ENCODE data around the gene KRT73. TPM values are rescaled to one million over a fixed set of nuclear protein-coding genes. Genes with fewer than 3 reads are reported as not detected.

KRT73 gene
- polyA plus RNA-seq, 2 donors = not detected

GRCh38 chr12:52629281-52630007 is 11.1 kb upstream of the KRT73 start:
- Histone ChIP-seq H3K4me3 (ENCODE audit: low read depth in 1 of 2, low read length in 2 of 2) (no peak overlapping the region), H3K27me3 (ENCODE audit: control insufficient read depth in 1 of 2, insufficient read depth in 2 of 2, low read length in 2 of 2) (no peaks in the 10 kb centered on the region), H3K36me3 (ENCODE audit: control insufficient read depth in 2 of 2, insufficient read depth in 2 of 2, low read length in 1 of 2) (no peaks in the 10 kb centered on the region), H3K4me1 (ENCODE audit: control insufficient read depth in 2 of 2, insufficient read depth in 2 of 2, low read length in 1 of 2) (peaks cover 0 to 5% of the 10 kb centered on the region in 2 donors), H3K9me3 (ENCODE audit: control insufficient read depth in 2 of 2, insufficient read depth in 1 of 2, low read depth in 1 of 2, low read length in 1 of 2) (no peaks in the 10 kb centered on the region), H3K27ac (ENCODE audit: low read depth in 2 of 2, low read length in 1 of 2) (no peak overlapping the region)
- 81 to 85% methylated on average over 12 of the region's 12 CpGs for WGBS, 2 donors

GRCh38 chr12:52628841-52629240 is 10.5 kb upstream of the KRT73 start:
- WGBS, 2 donors = 81 to 86% methylated on average over 2 of the region's 2 CpGs
- no peak overlapping the region for H3K27ac ChIP-seq (ENCODE audit: low read depth in 2 of 2, low read length in 1 of 2)

GRCh38 chr12:52628111-52628507 is 9.8 kb upstream of the KRT73 start:
- 81 to 86% methylated on average over 4 of the region's 4 CpGs for WGBS, 2 donors

More at GRCh38 chr12:52628841-52629240, 10.5 kb upstream of the KRT73 start:
- H3K36me3 ChIP-seq (ENCODE audit: control insufficient read depth in 2 of 2, insufficient read depth in 2 of 2, low read length in 1 of 2) = no peaks in the 10 kb centered on the region
- no peaks in the 10 kb centered on the region for H3K27me3 ChIP-seq (ENCODE audit: control insufficient read depth in 1 of 2, insufficient read depth in 2 of 2, low read length in 2 of 2)
- no peak overlapping the region for H3K4me3 ChIP-seq (ENCODE audit: low read depth in 1 of 2, low read length in 2 of 2)
- H3K4me1 ChIP-seq (ENCODE audit: control insufficient read depth in 2 of 2, insufficient read depth in 2 of 2, low read length in 1 of 2) = no peaks in the 10 kb centered on the region
- no peaks in the 10 kb centered on the region for H3K9me3 ChIP-seq (ENCODE audit: control insufficient read depth in 2 of 2, insufficient read depth in 1 of 2, low read depth in 1 of 2, low read length in 1 of 2)

GRCh38 chr12:52627395-52628110 is 9.2 kb upstream of the KRT73 start:
- Histone ChIP-seq H3K27me3 (ENCODE audit: control insufficient read depth in 1 of 2, insufficient read depth in 2 of 2, low read length in 2 of 2) (no peaks in the 10 kb centered on the region), H3K36me3 (ENCODE audit: control insufficient read depth in 2 of 2, insufficient read depth in 2 of 2, low read length in 1 of 2) (no peaks in the 10 kb centered on the region), H3K9me3 (ENCODE audit: control insufficient read depth in 2 of 2, insufficient read depth in 1 of 2, low read depth in 1 of 2, low read length in 1 of 2) (no peaks in the 10 kb centered on the region), H3K4me3 (ENCODE audit: low read depth in 1 of 2, low read length in 2 of 2) (no peak overlapping the region), H3K4me1 (ENCODE audit: control insufficient read depth in 2 of 2, insufficient read depth in 2 of 2, low read length in 1 of 2) (no peaks in the 10 kb centered on the region), H3K27ac (ENCODE audit: low read depth in 2 of 2, low read length in 1 of 2) (no peak overlapping the region)
- WGBS, 2 donors = 70 to 72% methylated on average over 2 of the region's 2 CpGs

More at GRCh38 chr12:52628111-52628507, 9.8 kb upstream of the KRT73 start:
- no peaks in the 10 kb centered on the region for H3K27me3 ChIP-seq (ENCODE audit: control insufficient read depth in 1 of 2, insufficient read depth in 2 of 2, low read length in 2 of 2)
- H3K9me3 ChIP-seq (ENCODE audit: control insufficient read depth in 2 of 2, insufficient read depth in 1 of 2, low read depth in 1 of 2, low read length in 1 of 2) = no peaks in the 10 kb centered on the region
- no peak overlapping the region for H3K27ac ChIP-seq (ENCODE audit: low read depth in 2 of 2, low read length in 1 of 2)
- H3K4me1 ChIP-seq (ENCODE audit: control insufficient read depth in 2 of 2, insufficient read depth in 2 of 2, low read length in 1 of 2) = no peaks in the 10 kb centered on the region
- no peak overlapping the region for H3K4me3 ChIP-seq (ENCODE audit: low read depth in 1 of 2, low read length in 2 of 2)
- H3K36me3 ChIP-seq (ENCODE audit: control insufficient read depth in 2 of 2, insufficient read depth in 2 of 2, low read length in 1 of 2) = no peaks in the 10 kb centered on the region

- WGBS, 2 donors = 79 to 88% methylated on average over 5 of the region's 5 CpGs
- Histone ChIP-seq H3K36me3 (ENCODE audit: control insufficient read depth in 2 of 2, insufficient read depth in 2 of 2, low read length in 1 of 2) (no peaks in the 10 kb centered on the region), H3K27me3 (ENCODE audit: control insufficient read depth in 1 of 2, insufficient read depth in 2 of 2, low read length in 2 of 2) (no peaks in the 10 kb centered on the region), H3K9me3 (ENCODE audit: control insufficient read depth in 2 of 2, insufficient read depth in 1 of 2, low read depth in 1 of 2, low read length in 1 of 2) (no peaks in the 10 kb centered on the region), H3K27ac (ENCODE audit: low read depth in 2 of 2, low read length in 1 of 2) (no peak overlapping the region), H3K4me1 (ENCODE audit: control insufficient read depth in 2 of 2, insufficient read depth in 2 of 2, low read length in 1 of 2) (no peaks in the 10 kb centered on the region), H3K4me3 (ENCODE audit: low read depth in 1 of 2, low read length in 2 of 2) (no peak overlapping the region)
Measured at GRCh38 chr12:52622349-52622748, 4.0 kb upstream of the KRT73 start.

GRCh38 chr12:52618866-52619265 is 507 bp upstream of the KRT73 start:
- H3K27ac ChIP-seq (ENCODE audit: low read depth in 2 of 2, low read length in 1 of 2) = no peak overlapping the region
- no peak overlapping the region for H3K4me3 ChIP-seq (ENCODE audit: low read depth in 1 of 2, low read length in 2 of 2)
- H3K9me3 ChIP-seq (ENCODE audit: control insufficient read depth in 2 of 2, insufficient read depth in 1 of 2, low read depth in 1 of 2, low read length in 1 of 2) = no peaks in the 10 kb centered on the region
- WGBS, 2 donors = 85% methylated on average over 2 of the region's 2 CpGs
- no peaks in the 10 kb centered on the region for H3K27me3 ChIP-seq (ENCODE audit: control insufficient read depth in 1 of 2, insufficient read depth in 2 of 2, low read length in 2 of 2)
- no peaks in the 10 kb centered on the region for H3K36me3 ChIP-seq (ENCODE audit: control insufficient read depth in 2 of 2, insufficient read depth in 2 of 2, low read length in 1 of 2)
- H3K4me1 ChIP-seq (ENCODE audit: control insufficient read depth in 2 of 2, insufficient read depth in 2 of 2, low read length in 1 of 2) = no peaks in the 10 kb centered on the region

- WGBS, 2 donors = 82 to 88% methylated on average over 7 of the region's 7 CpGs
Measured at GRCh38 chr12:52617403-52617785, 965 bp downstream of the KRT73 start.

GRCh38 chr12:52616680-52617402 is 1.5 kb downstream of the KRT73 start:
- H3K27me3 ChIP-seq (ENCODE audit: control insufficient read depth in 1 of 2, insufficient read depth in 2 of 2, low read length in 2 of 2) = no peaks in the 10 kb centered on the region
- no peaks in the 10 kb centered on the region for H3K4me1 ChIP-seq (ENCODE audit: control insufficient read depth in 2 of 2, insufficient read depth in 2 of 2, low read length in 1 of 2)
- H3K36me3 ChIP-seq (ENCODE audit: control insufficient read depth in 2 of 2, insufficient read depth in 2 of 2, low read length in 1 of 2) = no peaks in the 10 kb centered on the region
- no peaks in the 10 kb centered on the region for H3K9me3 ChIP-seq (ENCODE audit: control insufficient read depth in 2 of 2, insufficient read depth in 1 of 2, low read depth in 1 of 2, low read length in 1 of 2)
- H3K27ac ChIP-seq (ENCODE audit: low read depth in 2 of 2, low read length in 1 of 2) = no peak overlapping the region
- H3K4me3 ChIP-seq (ENCODE audit: low read depth in 1 of 2, low read length in 2 of 2) = no peak overlapping the region
- 82 to 89% methylated on average over 10 of the region's 10 CpGs for WGBS, 2 donors

More at GRCh38 chr12:52617403-52617785, 965 bp downstream of the KRT73 start:
- H3K4me1 ChIP-seq (ENCODE audit: control insufficient read depth in 2 of 2, insufficient read depth in 2 of 2, low read length in 1 of 2) = no peaks in the 10 kb centered on the region
- no peak overlapping the region for H3K4me3 ChIP-seq (ENCODE audit: low read depth in 1 of 2, low read length in 2 of 2)
- no peaks in the 10 kb centered on the region for H3K36me3 ChIP-seq (ENCODE audit: control insufficient read depth in 2 of 2, insufficient read depth in 2 of 2, low read length in 1 of 2)
- H3K9me3 ChIP-seq (ENCODE audit: control insufficient read depth in 2 of 2, insufficient read depth in 1 of 2, low read depth in 1 of 2, low read length in 1 of 2) = no peaks in the 10 kb centered on the region
- H3K27me3 ChIP-seq (ENCODE audit: control insufficient read depth in 1 of 2, insufficient read depth in 2 of 2, low read length in 2 of 2) = no peaks in the 10 kb centered on the region
- no peak overlapping the region for H3K27ac ChIP-seq (ENCODE audit: low read depth in 2 of 2, low read length in 1 of 2)

GRCh38 chr12:52615912-52616311 is 2.4 kb downstream of the KRT73 start:
- Histone ChIP-seq H3K4me1 (ENCODE audit: control insufficient read depth in 2 of 2, insufficient read depth in 2 of 2, low read length in 1 of 2) (no peaks in the 10 kb centered on the region), H3K36me3 (ENCODE audit: control insufficient read depth in 2 of 2, insufficient read depth in 2 of 2, low read length in 1 of 2) (no peaks in the 10 kb centered on the region), H3K27me3 (ENCODE audit: control insufficient read depth in 1 of 2, insufficient read depth in 2 of 2, low read length in 2 of 2) (no peaks in the 10 kb centered on the region), H3K4me3 (ENCODE audit: low read depth in 1 of 2, low read length in 2 of 2) (no peak overlapping the region), H3K9me3 (ENCODE audit: control insufficient read depth in 2 of 2, insufficient read depth in 1 of 2, low read depth in 1 of 2, low read length in 1 of 2) (no peaks in the 10 kb centered on the region), H3K27ac (ENCODE audit: low read depth in 2 of 2, low read length in 1 of 2) (no peak overlapping the region)
- WGBS, 2 donors = 85% methylated on average over 9 of the region's 9 CpGs

All from esophagus (tissue), 2 donors.